NCI-H2227 treated with DMSO at 0.1 percent for 48 hours (cell line): Measurements from ENCODE around the gene SPTSSA.
"Not testable (repeated sequence)": the region's sequence is repeated elsewhere in the genome, so short reads cannot be mapped to it uniquely, and the experiment has no call there.

Experiments
- DNase-seq: peaks from one replicate; lab custom pipeline; 2025; lab: John Stamatoyannopoulos, UW

SPTSSA gene

GRCh38 chr14:34462132-34462893 lies at the start of gene SPTSSA:
Gene SPTSSA (minus strand): TSS chr14:34462240. CDS start chr14:34462207, 33 bp downstream.
- DNase-seq: peak; percentile 88

- no peak for DNase-seq
These were observed 45.8 kb upstream of the SPTSSA start for GRCh38 chr14:34507884-34508283.

- no peak for DNase-seq
These were observed 45.4 kb upstream of the SPTSSA start for GRCh38 chr14:34507459-34507858.

GRCh38 chr14:34505124-34505491 lies 43.1 kb upstream of the SPTSSA start:
- DNase-seq: not testable (repeated sequence)

- not testable (repeated sequence) for DNase-seq
These were observed 42.0 kb upstream of the SPTSSA start for GRCh38 chr14:34504027-34504426.

GRCh38 chr14:34502545-34503225 lies 40.6 kb upstream of the SPTSSA start:
- no peak for DNase-seq

- no peak for DNase-seq
These were observed 40.0 kb upstream of the SPTSSA start for GRCh38 chr14:34502001-34502400.

- no peak for DNase-seq
These were observed 39.1 kb upstream of the SPTSSA start for GRCh38 chr14:34501004-34501580.

- DNase-seq: no peak
These were observed 36.8 kb upstream of the SPTSSA start for GRCh38 chr14:34498684-34499412.

GRCh38 chr14:34496679-34497513 lies 34.9 kb upstream of the SPTSSA start:
- no peak for DNase-seq

- no peak for DNase-seq
These were observed 34.1 kb upstream of the SPTSSA start for GRCh38 chr14:34496007-34496678.

- no peak for DNase-seq
These were observed 27.3 kb upstream of the SPTSSA start for GRCh38 chr14:34489324-34489723.

- no peak for DNase-seq
These were observed 26.5 kb upstream of the SPTSSA start for GRCh38 chr14:34488528-34488927.

GRCh38 chr14:34484726-34485125 lies 22.7 kb upstream of the SPTSSA start:
- no peak for DNase-seq

GRCh38 chr14:34482463-34482862 lies 20.4 kb upstream of the SPTSSA start:
- no peak for DNase-seq

- no peak for DNase-seq
These were observed 17.7 kb upstream of the SPTSSA start for GRCh38 chr14:34479694-34480093.

GRCh38 chr14:34478261-34478660 lies 16.2 kb upstream of the SPTSSA start:
- no peak for DNase-seq

GRCh38 chr14:34476036-34476435 lies 14.0 kb upstream of the SPTSSA start:
- not testable (repeated sequence) for DNase-seq

GRCh38 chr14:34475163-34475562 lies 13.1 kb upstream of the SPTSSA start:
- DNase-seq: no peak

GRCh38 chr14:34474187-34474679 lies 12.2 kb upstream of the SPTSSA start:
- no peak for DNase-seq
